ENCODE measurements around the gene TTLL3.
A peak's percentile ranks its signal among the peaks of the same experiment; 100 is the strongest.
"Not testable (repeated sequence)": the region's sequence is repeated elsewhere in the genome, so short reads cannot be mapped to it uniquely, and the experiment has no call there.

The TTLL3 gene, protein sequence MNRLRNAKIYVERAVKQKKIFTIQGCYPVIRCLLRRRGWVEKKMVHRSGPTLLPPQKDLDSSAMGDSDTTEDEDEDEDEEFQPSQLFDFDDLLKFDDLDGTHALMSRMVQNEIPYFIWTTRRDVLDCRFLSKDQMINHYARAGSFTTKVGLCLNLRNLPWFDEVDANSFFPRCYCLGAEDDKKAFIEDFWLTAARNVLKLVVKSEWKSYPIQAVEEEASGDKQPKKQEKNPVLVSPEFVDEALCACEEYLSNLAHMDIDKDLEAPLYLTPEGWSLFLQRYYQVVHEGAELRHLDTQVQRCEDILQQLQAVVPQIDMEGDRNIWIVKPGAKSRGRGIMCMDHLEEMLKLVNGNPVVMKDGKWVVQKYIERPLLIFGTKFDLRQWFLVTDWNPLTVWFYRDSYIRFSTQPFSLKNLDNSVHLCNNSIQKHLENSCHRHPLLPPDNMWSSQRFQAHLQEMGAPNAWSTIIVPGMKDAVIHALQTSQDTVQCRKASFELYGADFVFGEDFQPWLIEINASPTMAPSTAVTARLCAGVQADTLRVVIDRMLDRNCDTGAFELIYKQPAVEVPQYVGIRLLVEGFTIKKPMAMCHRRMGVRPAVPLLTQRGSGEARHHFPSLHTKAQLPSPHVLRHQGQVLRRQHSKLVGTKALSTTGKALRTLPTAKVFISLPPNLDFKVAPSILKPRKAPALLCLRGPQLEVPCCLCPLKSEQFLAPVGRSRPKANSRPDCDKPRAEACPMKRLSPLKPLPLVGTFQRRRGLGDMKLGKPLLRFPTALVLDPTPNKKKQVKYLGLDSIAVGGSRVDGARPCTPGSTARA

DNA sequence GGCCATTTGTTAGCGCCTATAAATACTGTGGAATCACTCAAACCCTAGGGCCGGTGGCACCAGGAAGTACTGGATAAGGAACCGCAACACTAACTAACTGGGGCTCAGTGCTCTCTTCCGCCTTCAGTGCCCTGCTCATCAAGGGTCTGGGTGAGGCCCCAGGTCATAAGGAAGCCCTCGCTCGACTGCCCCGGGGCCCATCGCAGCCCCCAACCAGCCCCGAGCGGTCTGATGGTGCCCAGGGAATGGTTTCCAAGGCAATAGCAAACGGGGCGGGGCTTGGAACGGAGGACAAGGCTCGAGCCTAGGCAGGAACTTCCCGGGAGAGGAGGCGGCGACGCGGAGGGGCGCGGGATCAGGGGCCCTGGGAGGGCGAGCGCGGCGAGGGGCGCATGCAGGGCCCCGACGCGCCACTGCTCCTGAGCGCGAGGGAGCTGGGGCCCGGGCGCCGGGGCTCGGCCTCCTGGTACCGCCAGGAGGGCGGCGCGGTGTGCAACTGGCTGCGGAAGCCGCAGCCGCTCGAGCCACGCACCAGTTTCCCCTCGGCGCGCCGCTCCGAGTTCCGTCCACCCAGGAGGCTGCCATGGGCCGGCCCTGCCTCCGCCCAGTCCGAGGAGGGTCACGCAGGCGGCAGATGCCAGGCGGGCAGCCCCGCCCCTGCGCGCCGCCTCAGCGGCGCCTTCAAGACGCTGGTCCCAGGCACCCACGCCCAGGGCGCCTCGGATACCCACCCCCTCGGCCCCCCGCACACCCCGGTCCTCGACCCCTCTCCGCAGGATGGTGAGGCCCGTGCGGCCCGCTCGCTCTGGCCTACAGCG is at the start of gene TTLL3:
Gene TTLL3, plus strand, starts transcription at position 648 of the 818 bp plus-strand sequence. CDS start 400 bp downstream, outside the sequence.
- Mint-ChIP-seq H3K9me3 (no peaks in the 10 kb centered on the region), H3K4me1 (peaks cover 38% of the 10 kb centered on the region)

DNA sequence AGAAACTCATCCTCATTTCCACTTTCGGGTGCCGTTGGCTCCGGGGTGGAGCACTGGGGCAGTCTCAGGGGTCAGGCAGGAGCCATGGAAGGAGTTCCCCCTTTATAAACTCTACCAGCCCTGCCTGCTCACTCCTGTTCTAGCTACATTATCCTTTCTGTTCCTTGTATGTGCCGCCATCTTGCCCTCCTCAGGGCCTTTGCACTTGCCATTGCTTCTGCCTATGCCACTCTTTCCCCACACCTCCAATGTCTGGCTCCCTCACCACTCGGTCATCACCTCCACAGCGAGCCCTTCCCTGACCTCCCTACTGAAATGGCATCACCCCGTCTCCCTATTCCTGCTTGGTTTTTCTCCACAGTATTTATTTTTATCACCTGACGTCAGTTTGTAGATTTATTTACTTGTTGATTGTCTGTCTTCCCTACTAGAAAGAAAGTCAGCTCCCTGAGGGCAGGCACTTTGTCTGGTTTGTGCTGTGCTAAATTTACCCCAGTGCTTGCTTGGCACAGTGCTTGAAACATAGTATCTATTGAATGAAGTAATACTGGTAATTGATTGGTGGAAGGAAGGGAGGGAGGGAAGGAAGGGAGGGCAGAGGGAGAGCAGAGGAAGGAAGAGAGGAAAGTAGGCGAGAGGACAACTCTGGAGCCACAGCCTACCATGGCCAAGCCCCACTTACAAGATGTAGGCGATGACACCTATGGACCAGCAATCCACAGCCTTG is 49.1 kb upstream of the TTLL3 start:
- H3K9me3 Mint-ChIP-seq = no peaks in the 10 kb centered on the region
- no peak for ATAC-seq (ENCODE audit: low read depth)
- H3K27ac Mint-ChIP-seq = no peak overlapping the region
- no peaks in the 10 kb centered on the region for H3K27me3 Mint-ChIP-seq
- no peak overlapping the region for H3K4me3 Mint-ChIP-seq
- DNase-seq (ENCODE audit: low spot score in 2 of 2) = no peak
- H3K36me3 Mint-ChIP-seq = peaks cover 24% of the 10 kb centered on the region
- H3K4me1 Mint-ChIP-seq = no peaks in the 10 kb centered on the region

More for the DNA sequence above, at the start of gene TTLL3:
- Mint-ChIP-seq H3K4me3 (peak within 1 kb of the TSS; percentile 96), H3K27ac (peak within 1 kb of the TSS; percentile 98), H3K36me3 (no peaks in the 10 kb centered on the region), H3K27me3 (no peaks in the 10 kb centered on the region)
- ATAC-seq (ENCODE audit: low read depth) (peak; percentile 67), DNase-seq (ENCODE audit: low spot score in 2 of 2) (peak; percentile 34 to 48)

DNA sequence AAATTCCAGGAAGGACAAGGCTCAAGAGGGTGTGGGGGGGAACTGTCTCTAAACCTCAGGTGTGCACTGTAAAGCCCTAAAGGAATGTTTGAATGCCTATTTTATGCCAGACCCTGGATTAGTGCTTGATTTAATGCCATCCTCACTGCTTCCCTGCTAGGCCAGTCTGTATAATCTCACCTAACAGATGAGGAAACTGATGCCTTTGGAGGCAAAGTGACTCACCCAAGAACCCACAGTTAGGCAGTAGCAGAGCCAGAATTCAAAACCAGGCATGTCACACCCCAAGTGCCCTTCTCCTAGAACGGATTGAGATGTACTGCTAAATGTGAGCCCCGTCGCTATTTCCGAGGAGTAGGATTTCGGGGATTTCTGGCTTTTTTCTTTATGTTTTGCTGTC is 48.1 kb upstream of the TTLL3 start:
- DNase-seq (ENCODE audit: low spot score in 2 of 2) (no peak), ATAC-seq (ENCODE audit: low read depth) (no peak)
- H3K36me3 Mint-ChIP-seq = peaks cover 17% of the 10 kb centered on the region
- H3K4me1 Mint-ChIP-seq = peaks cover 3% of the 10 kb centered on the region
- no peaks in the 10 kb centered on the region for H3K9me3 Mint-ChIP-seq
- no peak overlapping the region for H3K4me3 Mint-ChIP-seq
- H3K27ac Mint-ChIP-seq = no peak overlapping the region
- H3K27me3 Mint-ChIP-seq = no peaks in the 10 kb centered on the region

DNA sequence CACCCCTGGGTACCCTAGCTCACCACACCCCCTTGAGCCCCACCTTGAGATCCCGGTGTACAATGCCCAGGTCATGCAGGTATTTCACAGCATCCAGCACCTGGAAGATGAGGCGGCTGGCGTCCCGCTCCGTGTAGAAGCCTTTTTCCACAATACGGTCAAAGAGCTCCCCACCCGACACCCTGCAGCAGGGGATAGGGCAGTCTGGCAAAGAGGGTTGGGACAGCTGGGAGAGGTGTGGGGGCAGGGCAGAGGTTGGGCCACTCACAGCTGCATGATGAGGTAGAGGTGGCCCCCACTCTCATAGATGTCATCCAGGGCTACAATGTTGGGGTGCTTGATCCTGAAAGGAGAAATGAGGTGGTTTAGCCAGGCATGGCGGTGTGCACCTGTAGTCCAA is 47.2 kb upstream of the TTLL3 start:
- no peaks in the 10 kb centered on the region for H3K9me3 Mint-ChIP-seq
- DNase-seq (ENCODE audit: low spot score in 2 of 2) = no peak
- no peak overlapping the region for H3K27ac Mint-ChIP-seq
- no peaks in the 10 kb centered on the region for H3K27me3 Mint-ChIP-seq
- peaks cover 14% of the 10 kb centered on the region for H3K36me3 Mint-ChIP-seq
- H3K4me1 Mint-ChIP-seq = peaks cover 4% of the 10 kb centered on the region
- ATAC-seq (ENCODE audit: low read depth) = no peak
- no peak overlapping the region for H3K4me3 Mint-ChIP-seq

DNA sequence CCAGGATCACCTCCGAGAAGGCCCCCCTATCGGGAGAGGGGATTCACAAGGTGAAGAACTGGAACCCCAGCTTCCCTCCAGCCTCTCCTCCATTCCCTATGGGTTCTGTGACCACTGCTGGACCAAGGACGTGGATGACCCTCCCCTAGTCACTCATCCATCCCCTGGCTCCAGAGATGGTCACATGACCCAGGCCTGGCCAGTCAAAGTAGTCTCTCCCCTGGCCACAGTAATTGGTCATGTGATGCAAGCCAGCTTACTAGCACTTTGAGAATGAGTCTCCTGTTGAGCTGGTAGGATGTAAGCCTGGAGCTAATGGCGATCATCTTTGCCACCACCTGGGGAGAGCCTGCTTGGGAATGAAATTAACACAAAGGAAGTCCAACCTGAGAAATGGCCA is 44.2 kb upstream of the TTLL3 start:
- no peak overlapping the region for H3K27ac Mint-ChIP-seq
- H3K9me3 Mint-ChIP-seq = no peaks in the 10 kb centered on the region
- DNase-seq (ENCODE audit: low spot score in 2 of 2) (no peak), ATAC-seq (ENCODE audit: low read depth) (no peak)
- peaks cover 2% of the 10 kb centered on the region for H3K36me3 Mint-ChIP-seq
- H3K4me3 Mint-ChIP-seq = no peak overlapping the region
- peaks cover 16% of the 10 kb centered on the region for H3K4me1 Mint-ChIP-seq
- H3K27me3 Mint-ChIP-seq = peaks cover 9% of the 10 kb centered on the region

DNA sequence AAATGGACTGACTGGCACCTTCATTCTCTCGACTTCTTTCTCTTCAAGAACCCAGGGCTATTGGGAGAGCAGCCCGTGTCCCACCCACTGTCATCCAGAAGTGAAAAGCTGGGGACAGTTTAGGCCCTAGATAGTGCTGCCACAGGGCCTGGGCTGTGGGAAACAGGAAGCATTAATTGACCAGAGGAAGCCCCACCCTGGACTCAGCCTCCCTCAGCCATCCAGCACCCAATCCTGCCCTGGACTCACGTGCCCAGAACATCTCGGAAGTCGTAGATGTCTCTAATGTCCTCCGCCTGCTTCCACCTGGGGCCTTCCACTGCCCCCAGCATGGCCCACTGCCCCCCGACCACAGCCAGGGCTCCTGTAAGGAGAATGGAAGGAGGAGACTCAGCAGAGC is 42.6 kb upstream of the TTLL3 start:
- H3K27me3 Mint-ChIP-seq = peaks cover 9% of the 10 kb centered on the region
- peaks cover 16% of the 10 kb centered on the region for H3K4me1 Mint-ChIP-seq
- no peak overlapping the region for H3K4me3 Mint-ChIP-seq
- H3K9me3 Mint-ChIP-seq = no peaks in the 10 kb centered on the region
- ATAC-seq (ENCODE audit: low read depth) (no peak), DNase-seq (ENCODE audit: low spot score in 2 of 2) (no peak)
- H3K27ac Mint-ChIP-seq = no peak overlapping the region
- peaks cover 2% of the 10 kb centered on the region for H3K36me3 Mint-ChIP-seq

DNA sequence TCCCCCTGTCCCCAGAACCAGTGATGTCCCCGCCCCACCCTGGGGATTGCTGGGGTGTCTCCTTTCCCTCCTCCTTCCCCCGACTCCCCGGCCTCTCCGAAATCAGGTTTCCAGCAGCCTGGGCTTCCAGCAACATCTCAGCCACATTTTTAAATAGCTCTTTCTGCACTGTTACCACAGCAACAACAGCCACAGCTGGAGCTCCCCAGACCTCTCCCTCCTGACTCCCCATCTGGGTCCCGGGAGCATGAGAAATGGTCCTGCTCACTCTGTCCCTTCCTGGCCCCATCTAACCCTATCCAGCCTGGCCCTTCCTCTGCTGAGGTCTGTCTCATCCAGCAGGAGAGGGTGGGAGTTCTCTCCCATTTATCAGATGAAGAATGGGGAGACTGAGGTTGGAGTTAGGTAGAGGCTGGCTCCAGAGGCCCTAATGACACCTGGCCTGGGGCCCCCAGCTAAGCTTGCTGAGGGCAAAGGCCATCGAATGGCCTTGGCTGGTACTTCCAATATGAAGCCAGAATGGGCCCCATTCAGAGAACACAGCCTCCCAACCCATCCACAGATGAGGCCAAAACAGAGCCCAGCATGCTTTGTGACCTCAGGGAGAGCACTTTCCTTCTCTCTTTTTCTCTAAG is 41.8 kb upstream of the TTLL3 start:
- H3K27me3 Mint-ChIP-seq = peaks cover 9% of the 10 kb centered on the region
- no peaks in the 10 kb centered on the region for H3K36me3 Mint-ChIP-seq
- DNase-seq (ENCODE audit: low spot score in 2 of 2) (no peak), ATAC-seq (ENCODE audit: low read depth) (no peak)
- no peak overlapping the region for H3K27ac Mint-ChIP-seq
- H3K4me1 Mint-ChIP-seq = peaks cover 16% of the 10 kb centered on the region
- H3K4me3 Mint-ChIP-seq = no peak overlapping the region
- H3K9me3 Mint-ChIP-seq = no peaks in the 10 kb centered on the region

DNA sequence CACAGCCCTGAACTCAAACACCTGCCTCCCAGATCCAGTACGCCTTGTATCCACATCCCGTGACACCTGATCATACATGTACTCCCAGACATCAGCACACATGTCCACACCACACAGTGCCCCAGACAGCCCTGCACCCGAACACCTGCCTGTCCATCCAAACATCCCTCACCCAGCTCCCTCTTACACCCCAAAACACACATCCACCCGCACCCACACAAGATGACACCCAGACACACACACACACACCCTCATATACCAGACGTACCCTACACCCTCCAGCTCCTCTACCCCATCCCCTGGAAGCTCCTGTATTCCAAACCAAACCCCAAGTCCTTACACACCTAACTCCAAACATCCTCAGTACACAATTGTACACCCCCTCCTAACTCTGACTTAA is 41.0 kb upstream of the TTLL3 start:
- no peak overlapping the region for H3K27ac Mint-ChIP-seq
- H3K9me3 Mint-ChIP-seq = no peaks in the 10 kb centered on the region
- H3K36me3 Mint-ChIP-seq = no peaks in the 10 kb centered on the region
- peaks cover 16% of the 10 kb centered on the region for H3K4me1 Mint-ChIP-seq
- DNase-seq (ENCODE audit: low spot score in 2 of 2) (no peak), ATAC-seq (ENCODE audit: low read depth) (no peak)
- H3K27me3 Mint-ChIP-seq = peaks cover 9% of the 10 kb centered on the region
- peak overlapping the region; percentile 60 for H3K4me3 Mint-ChIP-seq

DNA sequence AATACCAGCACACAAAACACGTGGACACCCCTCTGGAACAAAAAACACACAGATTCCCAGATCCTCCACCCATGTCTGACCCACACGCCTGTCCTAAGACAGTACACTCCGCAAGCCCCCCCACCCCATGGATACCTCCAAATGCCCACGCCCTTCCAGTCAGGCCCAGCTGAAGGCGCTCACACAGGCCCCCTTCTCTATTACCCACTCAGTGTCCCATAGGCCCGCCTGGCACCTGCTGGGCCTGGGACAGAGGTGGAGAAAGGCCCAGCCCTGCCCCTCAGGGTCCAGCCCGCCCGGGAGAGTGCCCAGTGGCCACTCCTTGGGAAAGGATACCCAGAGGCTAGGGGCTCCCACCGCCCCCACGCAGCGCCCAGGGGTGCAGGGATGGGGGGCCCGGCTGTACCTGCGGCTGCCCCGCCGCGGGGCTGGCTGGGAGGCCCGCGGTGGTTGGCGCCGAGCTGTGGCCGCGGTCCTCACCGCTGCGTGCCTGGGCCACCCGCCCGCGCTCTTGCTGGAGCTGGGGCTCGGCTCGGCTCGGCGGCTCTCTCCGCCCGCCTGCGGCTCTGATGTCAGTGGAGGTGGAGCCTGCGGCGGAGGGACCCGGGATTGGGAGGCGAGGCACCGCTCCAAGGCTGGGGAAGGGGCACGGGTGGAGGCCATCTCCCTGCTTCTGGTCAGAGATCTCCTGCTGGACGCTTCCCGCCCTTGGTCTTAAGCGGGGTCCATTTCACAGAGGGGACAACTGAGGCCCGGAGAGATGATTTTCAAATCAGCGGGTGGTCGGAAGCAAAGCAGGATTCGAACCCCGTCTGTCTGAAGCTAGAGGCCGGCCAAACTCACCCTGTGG is 40.4 kb upstream of the TTLL3 start, which contains the start of gene CAMK1:
Gene CAMK1, minus strand, starts transcription at position 522 of the 850 bp plus-strand sequence. CDS start 2,198 bp downstream, outside the sequence.
- no peaks in the 10 kb centered on the region for H3K9me3 Mint-ChIP-seq
- peak within 1 kb of the TSS; percentile 60 for H3K4me3 Mint-ChIP-seq
- no peak within 1 kb of the TSS for H3K27ac Mint-ChIP-seq
- no peak for DNase-seq (ENCODE audit: low spot score in 2 of 2)
- H3K27me3 Mint-ChIP-seq = peaks cover 9% of the 10 kb centered on the region
- peaks cover 16% of the 10 kb centered on the region for H3K4me1 Mint-ChIP-seq
- ATAC-seq (ENCODE audit: low read depth) = peak; percentile 89
- no peaks in the 10 kb centered on the region for H3K36me3 Mint-ChIP-seq

DNA sequence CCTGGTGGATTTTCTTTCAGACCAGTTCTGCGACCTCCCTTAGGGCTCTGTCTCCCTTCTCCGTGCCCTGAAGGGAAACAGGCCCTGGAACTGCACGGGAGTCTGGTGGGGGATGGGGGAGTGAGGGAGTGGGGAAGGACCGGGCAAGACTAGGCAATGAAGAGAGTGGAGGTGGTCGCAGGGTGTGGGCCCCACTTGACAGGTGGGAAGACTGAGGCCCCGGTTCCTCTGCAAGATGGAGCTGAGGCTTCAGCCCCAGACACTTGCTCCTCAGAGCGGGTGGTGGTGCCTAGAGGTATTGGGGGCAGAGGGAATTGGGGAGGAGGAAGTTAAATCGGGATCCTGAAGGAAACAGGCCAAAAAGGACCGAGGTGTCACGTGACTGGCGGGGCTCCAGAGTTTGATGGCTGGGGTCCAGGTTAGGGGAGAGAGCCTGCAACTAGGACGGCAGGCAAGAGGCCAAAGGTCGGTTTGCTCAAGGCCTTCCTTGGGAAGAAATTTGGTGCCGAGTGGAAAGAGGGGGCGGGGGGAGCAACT is 39.7 kb upstream of the TTLL3 start:
- Mint-ChIP-seq H3K4me3 (peak overlapping the region; percentile 55), H3K27ac (no peak overlapping the region)
- ATAC-seq (ENCODE audit: low read depth) = no peak

DNA sequence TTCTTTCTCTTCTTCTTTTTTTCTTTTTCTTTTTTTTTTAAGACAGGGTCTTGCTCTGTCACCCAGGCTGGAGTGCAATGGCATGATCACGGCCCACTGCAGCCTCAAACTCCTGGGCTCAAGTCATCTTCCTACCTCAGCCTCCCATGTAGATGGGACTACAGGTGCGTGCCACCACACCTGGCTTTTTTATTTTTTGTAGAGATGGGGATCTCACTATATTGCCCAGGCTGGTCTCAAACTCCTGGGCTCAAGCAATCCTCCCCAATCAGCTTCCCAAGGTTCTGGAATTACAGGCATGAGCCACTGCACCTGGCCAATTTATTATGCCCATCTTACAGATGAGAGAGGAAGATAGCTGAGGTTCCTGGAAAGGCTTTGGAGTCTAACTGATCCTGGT is 39.1 kb upstream of the TTLL3 start:
- not testable (repeated sequence) for H3K27ac Mint-ChIP-seq; H3K9me3 Mint-ChIP-seq; ATAC-seq (ENCODE audit: low read depth); H3K27me3 Mint-ChIP-seq; DNase-seq (ENCODE audit: low spot score in 2 of 2); H3K36me3 Mint-ChIP-seq
- H3K4me3 Mint-ChIP-seq = peak overlapping the region; percentile 31
- H3K4me1 Mint-ChIP-seq = peaks cover 18% of the 10 kb centered on the region

More for the DNA sequence above, 39.7 kb upstream of the TTLL3 start:
- Mint-ChIP-seq H3K9me3 (no peaks in the 10 kb centered on the region), H3K27me3 (peaks cover 9% of the 10 kb centered on the region), H3K36me3 (no peaks in the 10 kb centered on the region), H3K4me1 (peaks cover 16% of the 10 kb centered on the region)
- no peak for DNase-seq (ENCODE audit: low spot score in 2 of 2)

Data from memory B cell (primary cell).